HG03045 (cell line): Measurements from ENCODE around the gene RAB25.
A peak's percentile ranks its signal among the peaks of the same experiment; 100 is the strongest.
"Not testable (repeated sequence)": the region's sequence is repeated elsewhere in the genome, so short reads cannot be mapped to it uniquely, and the experiment has no call there.

Experiments used
- ATAC-seq: cut with Tn5 transposase; IDR thresholded peaks from one replicate; pipeline ENCODE4 v1.9.1; 2021; ENCODE audit warnings: mild to moderate bottlenecking, moderate library complexity; ENCODE audit not compliant: unreplicated experiment

RAB25 gene

DNA sequence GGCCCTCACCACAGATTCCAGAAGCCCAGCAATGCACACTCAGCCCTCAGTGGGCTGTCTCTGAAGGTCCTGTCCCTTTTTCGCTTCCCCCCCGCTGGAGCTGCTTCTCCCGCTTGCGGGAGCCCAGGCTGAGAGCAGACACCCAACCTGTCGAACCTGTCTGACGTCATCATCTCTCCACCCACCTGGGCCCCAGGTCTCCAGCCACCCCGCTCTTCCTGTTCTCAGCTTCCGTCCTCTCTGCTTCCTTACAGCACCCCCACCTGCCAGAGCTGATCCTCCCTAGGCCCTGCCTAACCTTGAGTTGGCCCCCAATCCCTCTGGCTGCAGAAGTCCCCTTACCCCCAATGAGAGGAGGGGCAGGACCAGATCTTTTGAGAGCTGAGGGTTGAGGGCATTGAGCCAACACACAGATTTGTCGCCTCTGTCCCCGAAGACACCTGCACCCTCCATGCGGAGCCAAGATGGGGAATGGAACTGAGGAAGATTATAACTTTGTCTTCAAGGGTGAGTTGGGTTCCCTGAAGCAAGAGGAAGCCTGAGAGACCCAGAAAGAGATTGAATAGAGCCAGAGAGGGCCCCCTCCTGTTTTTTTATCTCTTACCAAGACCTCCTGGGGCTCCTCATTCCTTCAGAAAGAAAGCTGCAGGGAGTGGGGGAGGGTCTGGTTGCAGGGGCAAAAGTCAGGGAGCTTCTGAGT lies at the start of gene RAB25:
RAB25 (plus strand) TSS at position 224 of the 700 bp plus-strand sequence; CDS start at position 465, 241 bp downstream.
- no peak for ATAC-seq

DNA sequence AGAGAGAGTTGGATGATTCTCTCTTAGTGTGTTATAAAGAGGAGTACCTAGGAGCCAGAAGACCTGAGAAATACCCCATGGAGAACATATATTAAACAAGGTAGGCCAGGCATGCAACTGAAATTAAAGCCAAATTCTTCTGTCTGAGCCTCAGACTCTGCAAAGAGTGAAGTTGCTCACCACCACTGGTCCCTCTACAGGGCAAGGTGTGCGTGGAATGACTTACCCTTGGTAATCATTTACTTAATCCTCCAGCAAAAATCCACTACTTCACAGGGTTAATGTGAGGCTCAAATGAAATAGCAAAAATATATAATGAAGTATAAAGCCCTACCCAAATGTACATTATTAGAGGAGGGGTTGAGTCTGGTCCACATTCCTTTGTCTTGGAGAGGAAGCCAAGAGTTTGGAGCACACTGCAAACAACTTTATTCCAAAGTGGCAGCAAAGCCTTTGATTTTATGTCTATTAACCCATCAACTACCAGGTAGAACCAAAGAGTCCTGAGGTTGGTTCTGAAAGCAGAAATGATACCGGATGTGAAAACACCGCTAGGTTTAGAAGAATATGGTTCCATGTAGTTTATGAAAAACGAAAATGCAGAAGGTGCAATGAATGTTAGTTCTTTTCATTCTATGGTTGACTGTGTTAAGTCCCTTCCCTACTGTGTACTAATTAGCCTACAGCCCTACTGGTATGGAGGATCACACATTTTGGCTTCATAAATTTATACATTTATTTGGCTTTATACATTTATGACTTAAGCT lies 48.7 kb upstream of the RAB25 start:
- ATAC-seq, result no peak

DNA sequence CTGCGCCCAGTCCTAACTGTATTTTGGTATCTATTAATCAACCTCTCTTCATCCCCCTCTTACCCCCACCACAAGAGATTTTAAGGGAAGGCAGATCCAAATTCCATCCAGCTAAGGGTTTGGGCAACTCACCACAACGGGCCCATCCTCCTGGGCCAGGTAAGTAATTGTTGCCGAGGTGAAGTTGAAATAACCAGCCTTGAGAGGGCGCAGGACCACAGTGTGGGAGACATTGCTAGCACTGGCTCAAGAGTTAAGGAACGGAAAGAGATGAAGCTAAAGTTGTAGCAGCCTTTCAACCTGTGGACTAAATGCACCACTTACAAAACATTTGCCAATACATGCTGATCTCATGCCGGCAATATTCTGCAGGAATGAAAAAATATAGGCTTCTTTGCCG lies 46.1 kb upstream of the RAB25 start:
- no peak for ATAC-seq

DNA sequence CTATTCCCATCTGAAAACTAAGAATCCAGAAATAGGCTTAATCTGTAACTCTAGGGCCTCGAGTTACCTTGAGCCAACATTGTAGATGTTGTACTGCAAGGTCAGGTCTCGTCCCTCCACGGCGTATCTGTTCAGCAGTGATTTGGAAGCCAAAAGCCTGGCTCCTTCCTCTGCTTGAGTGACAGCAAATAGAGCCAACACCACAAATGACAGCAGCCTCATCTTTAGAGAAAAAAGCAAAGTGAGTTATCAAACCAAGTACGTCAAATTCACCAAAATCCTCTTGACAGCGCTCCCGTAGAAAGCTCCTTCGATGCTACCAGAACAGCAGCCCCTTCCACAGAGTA lies 41.0 kb upstream of the RAB25 start:
- no peak for ATAC-seq

DNA sequence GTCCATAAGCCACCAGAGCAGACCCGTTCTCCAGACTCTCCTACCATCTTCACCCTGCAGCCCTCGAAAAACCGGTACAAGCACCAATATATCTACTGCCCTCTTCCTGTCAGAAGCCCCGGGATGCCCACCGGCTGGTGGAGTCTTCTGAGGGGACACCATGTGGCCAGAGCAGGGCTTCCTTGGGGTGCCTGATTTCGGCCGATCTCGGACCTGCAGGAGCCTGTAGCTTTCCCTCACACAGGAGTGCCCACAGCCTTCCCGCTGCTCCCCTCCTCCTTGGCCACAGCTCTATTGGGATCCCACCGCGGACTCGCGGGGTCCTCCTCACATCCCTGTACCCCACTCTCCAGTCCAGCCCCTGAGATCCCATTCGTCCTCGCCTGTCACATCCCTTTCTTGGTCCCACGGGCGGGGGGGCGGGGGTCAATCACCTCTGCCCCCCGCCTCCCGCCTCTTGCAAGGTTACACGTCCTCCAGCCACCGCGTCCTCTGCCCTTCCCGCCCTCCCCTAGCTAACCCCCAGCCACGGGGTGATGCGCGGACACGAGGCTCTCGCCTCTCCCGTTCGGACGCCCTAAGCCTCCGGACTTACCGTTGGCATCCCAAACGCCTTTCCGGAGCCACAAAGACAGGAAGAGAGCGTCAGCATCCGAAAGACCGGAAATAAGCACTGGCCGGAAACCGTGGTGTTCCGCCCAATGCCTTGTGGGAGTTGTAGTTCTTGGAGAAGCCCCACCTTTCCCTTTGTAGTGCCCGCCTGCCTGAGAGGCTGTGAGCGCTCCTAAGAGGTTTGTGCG lies 40.5 kb upstream of the RAB25 start, which contains the start of gene SSR2:
SSR2 (minus strand) TSS at position 659 of the 800 bp plus-strand sequence. CDS start 784 bp downstream, outside the sequence.
- peak; percentile 94 for ATAC-seq

DNA sequence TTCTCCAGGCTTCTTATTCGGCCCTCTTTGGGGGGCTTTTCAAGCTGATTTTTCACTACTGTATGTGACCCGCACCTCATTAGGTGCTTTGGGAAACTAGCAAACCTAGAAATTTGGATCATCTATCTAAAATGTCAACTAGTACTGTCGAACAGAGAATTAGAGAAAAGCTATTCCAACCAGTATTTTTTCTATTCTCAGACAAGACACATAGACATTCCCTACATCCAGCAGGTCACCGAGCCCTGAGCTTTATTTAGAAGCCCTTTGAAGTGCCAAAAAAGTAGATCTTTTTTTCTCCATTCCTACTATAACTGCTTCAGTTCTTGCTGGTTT lies 39.9 kb upstream of the RAB25 start:
- no peak for ATAC-seq

DNA sequence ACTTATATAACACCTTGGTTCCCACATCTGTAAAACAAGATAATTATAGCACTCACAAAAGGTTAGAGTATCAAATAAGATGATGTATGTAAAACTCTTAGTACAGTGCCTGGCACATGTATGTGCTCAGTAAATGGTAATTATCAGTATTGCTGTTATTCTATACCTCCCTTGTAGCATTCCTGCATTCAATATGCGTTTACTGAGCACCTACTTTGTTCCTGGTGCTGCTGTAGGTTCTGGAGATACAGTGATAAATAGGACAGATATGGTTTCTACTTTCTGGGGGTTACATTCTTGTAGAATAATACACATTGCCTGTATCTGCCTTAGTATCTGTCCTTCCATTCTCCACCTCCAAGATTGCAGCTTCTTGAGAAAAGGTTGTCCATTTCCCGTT lies 39.0 kb upstream of the RAB25 start:
- no peak for ATAC-seq

DNA sequence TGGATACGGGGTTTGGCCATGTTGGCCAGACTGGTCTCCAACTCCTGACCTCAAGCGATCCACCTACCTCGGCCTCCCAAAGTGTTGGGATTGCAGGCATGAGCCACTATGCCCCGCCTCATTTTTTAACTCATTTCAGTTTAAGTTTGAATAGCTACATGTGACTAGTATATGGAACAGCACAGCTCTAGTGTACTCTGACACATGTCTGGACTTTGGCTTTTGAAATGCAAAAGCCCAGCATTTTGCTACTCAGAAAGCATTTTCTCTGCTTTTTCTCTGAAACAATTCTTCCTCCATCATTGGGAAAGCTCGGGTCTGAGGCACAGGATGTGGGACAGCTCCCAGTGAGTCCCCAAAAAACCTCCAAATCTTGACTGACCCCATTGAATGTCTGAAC lies 36.2 kb upstream of the RAB25 start:
- ATAC-seq, result no peak

DNA sequence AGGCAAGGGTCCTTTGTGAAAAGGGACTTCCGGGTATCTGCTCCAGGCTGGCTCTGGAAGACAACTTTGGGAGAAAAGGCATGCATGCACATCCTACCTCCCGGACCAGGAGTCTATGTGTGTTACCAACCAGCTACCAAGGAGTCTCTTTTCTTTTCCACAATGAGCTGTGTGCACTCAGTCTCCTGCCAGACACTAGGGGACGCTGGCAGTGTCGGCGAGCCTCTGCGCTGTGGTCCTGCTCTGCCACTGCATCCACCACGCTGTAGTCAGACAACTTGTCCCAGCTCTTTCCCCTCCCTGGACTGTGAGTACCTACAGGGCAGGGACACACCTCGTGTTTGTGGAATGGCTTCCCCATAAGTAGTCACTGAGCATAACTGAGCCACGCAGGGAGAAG lies 35.1 kb upstream of the RAB25 start:
- ATAC-seq, result no peak

DNA sequence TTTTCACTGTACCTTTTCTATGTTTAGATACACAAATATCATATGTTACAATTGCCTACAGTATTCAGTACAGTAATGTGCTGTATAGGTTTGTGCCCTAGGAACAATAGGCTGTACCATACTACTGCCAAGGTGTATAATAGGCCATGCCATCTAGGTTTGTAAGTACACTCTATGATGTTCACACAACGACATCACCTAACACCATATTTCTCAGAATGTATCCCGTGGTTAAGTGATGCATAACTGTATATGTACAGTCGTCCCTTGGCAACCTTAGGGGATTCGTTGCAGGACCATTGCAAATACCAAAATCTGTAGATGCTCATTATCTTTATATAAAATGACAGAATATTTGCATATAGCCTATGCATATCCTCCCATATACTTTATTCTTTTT lies 34.4 kb upstream of the RAB25 start:
- ATAC-seq, result no peak

DNA sequence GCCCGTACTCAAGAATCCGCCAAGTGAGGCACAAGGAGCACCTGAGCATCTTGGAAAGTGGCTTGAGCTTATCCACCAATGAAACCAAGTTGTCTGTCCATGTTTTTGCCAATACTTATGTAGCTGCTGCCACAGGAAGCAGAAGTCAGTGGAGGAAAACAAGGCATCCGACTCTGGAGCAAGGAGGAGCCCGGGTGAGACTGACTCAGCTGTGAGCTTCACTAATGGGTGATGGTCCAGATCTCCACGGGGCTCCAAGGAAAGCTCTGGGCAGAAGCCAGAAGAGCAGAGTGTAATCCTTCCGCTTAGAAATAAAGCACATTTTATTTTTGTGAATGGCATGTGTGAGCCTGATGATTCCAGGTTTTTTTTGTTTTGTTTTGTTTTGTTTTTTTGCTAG lies 27.9 kb upstream of the RAB25 start:
- ATAC-seq, result no peak

DNA sequence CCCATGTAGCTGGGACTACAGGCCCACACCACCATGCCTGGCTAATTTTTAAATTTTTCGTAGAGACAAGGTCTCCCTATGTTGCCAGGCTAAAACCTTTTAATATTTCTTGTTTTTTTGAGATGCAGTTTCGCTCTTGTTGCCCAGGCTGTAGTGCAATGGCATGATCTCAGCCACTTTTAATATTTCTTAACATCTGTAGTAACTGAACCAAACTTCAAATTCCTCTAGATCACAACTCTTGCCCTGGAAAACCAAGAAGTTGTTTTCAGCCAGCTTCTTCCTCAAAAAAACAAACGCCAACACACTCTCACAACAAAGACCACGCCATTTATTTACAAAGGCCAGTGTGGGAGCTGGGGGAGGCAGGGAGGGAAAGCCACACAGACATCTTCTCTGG lies 26.0 kb upstream of the RAB25 start:
- ATAC-seq, result not testable (repeated sequence)

DNA sequence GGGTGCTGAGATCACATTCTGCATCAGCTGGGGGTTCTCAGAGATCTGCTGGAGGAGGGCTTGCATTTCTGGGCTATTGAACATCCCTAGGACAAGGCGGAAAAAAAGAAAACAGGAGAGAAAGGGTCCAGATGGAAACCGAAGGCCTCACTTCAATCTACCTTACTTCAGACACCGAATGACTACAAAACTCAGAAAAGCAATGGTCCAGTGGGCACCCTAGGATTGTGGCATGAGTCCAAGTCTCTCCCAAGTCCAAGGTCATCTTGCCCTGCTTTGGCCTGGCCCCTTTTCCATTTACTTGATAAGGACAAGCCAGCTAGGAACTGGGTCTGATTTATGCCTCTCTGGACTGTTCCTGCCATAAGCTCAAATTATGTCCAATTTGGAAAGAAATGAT lies 18.1 kb upstream of the RAB25 start:
- ATAC-seq, result no peak

DNA sequence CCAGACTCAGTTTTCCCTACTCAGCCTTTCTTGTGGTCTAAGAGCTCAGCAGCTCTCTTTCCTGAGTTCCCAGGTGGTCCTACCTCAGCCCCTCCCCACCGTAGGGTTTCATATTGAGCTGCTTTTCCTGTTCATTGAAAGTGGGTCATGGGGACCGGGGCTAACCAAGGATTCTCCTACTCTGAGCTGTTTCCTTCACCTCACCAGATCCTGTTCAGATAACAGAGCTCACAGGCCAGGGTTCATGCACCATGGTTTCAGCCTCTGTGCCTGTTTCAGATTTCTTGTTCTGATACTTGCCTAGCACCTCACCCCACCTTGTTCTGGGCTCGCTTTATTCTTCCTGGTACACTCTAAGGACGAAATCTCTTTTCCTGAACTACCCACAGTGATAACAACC lies 15.9 kb upstream of the RAB25 start:
- ATAC-seq, result no peak

DNA sequence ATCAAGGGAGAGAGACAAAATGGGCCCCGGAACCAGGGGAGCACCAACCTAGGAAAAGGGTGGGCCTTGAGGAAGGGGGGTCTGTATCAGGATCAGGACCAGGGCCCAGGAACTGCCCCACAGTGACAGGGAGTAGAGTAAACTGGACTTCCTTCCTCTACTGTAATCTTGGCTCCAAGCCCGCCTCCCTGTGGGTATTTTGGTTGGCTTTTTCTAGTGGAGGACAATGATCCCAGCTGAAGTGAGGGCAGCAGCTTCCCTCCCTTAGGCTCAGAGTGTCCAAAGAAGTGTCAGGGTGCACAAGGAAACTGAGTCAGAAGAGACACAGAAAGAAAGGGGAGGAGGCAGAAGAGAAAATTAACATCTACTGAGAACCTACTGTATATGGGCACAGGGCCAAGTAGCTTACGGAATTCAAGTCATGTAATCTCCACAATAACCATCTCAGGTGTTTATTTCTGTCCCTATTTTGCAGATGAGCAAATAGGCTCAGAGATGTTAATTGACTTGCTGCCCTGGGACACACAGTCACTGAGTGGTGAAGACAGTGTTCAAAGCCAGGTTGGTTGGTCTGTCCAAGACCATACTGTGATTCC lies 12.2 kb upstream of the RAB25 start:
- no peak for ATAC-seq

DNA sequence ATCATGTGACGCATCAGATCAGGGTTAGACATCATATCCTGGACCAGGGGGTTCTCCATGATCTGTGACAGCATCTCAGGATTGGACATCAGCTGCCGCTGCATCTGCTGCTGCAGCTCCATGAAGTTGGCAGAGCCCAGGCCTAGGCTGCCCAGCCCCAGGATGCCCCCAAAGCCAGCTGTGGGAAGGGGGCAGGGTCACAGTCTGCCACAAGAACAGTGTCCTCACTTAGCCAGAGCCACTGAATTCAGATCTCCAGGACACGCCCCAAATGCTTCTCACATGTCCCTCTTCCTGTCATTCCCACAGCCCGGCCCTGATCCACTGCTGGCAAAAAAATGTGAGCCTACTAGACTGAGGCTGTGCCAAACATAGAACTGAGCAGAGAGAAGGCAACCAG lies 10.6 kb upstream of the RAB25 start:
- ATAC-seq, result no peak

DNA sequence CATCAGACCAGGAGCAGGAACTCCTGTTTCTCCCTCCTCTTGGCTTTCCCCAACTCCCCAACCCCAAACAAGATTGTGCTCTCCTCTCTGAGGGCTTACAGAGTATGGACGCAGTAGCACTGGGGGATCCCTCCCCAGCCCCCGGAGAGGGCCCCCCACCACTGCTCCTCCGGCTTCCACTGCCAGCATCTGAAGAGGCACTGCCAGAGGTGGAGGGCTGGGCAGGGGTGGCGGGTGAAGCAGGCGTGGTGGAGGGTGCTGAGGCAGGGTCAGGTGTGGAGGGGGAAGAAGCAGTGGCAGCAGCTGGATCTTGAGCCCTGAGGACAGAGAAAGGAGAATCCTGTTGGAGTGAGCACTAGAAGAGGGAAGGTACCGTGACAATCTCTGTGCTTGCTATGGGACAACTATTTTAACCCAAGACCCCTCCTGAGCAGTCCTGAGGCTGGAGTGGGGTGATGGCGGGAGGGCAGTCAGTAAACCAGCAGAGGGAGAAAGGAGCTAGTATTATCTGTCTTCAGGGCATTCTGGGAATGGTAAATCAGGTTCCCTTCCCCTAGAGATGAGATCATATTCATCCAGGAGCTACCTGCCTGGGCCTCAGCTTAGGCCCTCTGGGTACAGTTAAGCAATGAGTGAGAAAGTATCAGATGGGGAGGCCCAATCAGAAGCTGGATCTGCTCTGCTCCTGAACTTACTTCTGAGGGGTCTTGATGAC lies 9.8 kb upstream of the RAB25 start:
- ATAC-seq, result no peak

DNA sequence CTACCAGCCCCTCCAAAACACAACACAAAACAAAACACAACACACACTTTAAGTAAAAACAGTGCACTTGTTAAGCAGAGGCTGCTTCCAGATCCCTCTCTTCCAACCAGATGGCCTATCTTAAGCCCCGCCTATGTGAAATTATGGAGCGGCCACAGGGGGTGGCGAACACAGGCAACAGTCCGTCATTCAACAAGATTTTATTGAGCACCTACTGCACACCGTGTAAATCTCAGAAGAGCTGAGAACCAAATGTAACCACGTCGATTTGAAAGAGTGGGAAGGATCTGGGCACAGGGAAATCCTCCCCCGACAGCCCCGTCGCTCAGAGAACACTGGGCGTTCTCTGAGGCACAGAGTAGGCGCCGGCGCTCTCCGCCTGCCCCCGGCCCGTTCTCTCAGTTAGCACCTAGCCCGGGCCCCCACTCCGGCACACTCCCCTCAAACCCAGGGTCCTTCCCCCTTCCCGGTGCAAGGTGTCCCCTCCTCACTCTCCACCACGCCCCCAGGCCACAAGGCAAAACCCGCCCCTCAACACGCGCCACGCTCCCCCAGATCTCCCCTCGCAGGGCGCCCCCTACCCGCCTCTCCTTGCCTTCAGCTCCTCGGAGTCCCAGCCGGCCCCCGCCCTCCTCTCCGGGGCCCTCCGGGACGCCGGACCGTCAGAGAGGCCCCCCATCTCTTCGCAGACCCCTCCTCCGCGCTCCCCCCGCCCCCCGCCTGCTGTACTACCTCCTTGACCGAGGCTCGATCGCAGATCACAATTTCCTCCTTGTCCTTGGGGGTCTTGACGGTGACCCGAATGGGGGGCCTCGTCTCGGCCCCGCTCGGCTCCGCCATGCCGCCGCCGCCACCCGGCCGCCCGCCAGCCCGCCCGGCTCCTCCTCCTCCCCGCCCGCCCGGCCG lies 7.8 kb upstream of the RAB25 start:
- ATAC-seq, result no peak

DNA sequence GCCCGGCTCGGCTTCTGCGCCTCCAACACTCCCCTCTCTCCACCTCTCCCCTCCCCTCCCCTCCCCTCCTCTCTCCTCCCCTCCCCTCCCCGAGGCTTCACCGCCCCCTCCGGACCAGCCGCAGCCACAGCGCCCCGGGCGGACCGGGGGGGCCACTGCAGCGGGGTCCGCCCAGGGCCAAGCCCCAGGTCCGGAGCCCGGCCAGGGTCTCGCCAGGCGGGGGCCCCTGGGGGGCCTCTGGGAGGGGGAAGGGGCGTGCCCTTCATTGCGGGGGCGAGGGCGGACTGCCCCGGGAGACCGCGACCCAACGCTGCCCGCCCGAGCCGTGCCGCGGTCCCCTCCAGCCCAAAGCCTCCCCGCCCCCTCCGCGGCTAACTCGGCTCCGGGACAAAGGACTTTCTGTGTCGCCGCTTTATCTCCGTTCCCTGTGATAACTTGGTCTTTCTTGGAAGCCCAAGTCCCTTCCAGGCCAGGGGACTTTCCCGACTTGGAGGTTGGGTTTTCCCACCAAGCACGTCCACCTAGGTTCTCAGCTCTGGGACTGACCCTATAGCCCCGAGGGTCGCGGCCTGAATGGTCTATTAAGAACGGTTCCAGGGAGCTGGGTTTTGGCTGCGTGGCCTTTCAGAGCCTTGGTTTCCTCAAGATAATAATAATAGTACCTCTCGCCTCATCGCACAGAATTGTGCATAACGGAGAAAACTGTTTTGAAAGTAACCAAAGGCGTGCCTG lies 7.0 kb upstream of the RAB25 start, which contains the start of gene UBQLN4:
UBQLN4 (minus strand) TSS at position 31 of the 732 bp plus-strand sequence. CDS start 97 bp downstream, outside the sequence.
- peak; percentile 62 for ATAC-seq
